ENCODE measurements around the gene PDS5B.

DNA sequence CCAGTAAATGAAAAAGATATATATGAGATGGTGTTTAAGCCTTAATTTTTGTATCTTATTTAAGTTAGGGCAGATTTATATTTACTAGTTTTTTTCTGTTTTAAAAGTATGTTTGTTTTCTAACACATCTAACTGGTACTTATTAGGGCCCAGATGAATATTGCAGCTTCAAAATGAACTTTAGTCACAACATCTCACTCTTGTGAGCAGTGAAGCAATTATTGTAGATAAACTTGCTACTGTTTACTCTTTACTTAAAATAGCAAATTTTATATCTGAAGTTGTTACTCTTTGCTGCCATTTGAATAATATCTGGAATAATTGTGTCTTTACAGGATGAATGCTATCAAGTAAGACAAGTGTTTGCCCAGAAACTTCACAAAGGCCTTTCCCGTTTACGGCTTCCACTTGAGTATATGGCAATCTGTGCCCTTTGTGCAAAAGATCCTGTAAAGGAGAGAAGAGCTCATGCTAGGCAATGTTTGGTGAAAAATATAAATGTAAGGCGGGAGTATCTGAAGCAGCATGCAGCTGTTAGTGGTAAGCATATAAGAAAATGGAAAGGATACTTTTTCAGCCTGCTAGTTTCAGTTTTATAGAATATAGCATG is 166.8 kb downstream of the PDS5B start:
- TF ChIP-seq, protein P1, sequence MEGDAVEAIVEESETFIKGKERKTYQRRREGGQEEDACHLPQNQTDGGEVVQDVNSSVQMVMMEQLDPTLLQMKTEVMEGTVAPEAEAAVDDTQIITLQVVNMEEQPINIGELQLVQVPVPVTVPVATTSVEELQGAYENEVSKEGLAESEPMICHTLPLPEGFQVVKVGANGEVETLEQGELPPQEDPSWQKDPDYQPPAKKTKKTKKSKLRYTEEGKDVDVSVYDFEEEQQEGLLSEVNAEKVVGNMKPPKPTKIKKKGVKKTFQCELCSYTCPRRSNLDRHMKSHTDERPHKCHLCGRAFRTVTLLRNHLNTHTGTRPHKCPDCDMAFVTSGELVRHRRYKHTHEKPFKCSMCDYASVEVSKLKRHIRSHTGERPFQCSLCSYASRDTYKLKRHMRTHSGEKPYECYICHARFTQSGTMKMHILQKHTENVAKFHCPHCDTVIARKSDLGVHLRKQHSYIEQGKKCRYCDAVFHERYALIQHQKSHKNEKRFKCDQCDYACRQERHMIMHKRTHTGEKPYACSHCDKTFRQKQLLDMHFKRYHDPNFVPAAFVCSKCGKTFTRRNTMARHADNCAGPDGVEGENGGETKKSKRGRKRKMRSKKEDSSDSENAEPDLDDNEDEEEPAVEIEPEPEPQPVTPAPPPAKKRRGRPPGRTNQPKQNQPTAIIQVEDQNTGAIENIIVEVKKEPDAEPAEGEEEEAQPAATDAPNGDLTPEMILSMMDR (conservative IDR thresholded peaks at IDR 0.05) = no peak
- no peak for TF ChIP-seq ZFX (IDR thresholded peaks at IDR 0.05)
